Fibroblast of skin of left biceps (primary cell): Measurements from ENCODE around the gene MOK.

Experiments used
- DNase-seq, 2 experiments: peaks; one replicate each; pipeline ENCODE4 v3.0.0-alpha.2; 2013; ENCODE audit warnings: low read depth in 2 of 2

MOK gene

GRCh38 chr14:102225386-102225785, 79.6 kb downstream of the MOK start:
- DNase-seq: no peak

DNA sequence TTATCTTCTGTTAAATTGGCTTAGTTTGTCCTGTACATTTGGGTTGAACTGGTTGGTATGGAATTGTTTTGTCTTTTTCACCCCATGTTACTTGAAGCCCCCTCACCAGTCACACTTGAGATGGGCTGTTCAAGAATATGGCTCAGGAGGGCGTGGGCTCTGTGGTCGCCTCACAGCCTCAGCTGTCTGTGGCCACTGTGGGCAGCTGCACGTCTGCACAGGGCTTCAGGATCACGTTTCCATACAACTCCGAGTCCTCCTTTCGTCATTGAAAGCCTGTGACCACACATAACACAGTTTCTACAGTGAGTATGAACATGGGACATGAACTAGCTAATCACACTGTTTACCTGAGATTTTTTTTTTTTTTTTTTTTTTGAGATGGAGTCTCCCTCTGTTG, 81.3 kb downstream of the MOK start:
- no peak for DNase-seq

DNA sequence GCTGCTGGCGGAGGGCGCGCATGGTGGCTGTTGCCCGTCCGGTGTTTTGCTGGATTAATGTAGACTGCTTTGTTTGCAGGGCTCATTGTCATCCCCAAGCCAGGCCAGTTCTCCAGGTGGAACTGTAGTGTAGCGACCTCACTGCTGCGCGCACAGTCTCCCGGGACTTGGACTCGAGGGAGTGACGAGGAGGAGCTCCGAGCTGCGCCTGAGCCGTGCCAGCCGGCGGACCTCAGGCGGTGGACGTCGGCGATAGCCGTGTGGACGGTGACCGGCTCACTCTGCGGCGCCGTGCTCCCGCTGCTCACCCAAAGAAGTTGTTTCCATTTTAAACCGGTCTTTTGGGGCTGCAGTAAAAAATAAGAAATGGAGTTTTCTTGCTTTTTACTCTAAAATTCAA, 82.2 kb downstream of the MOK start:
- DNase-seq: no peak

GRCh38 chr14:102222009-102222575, 82.9 kb downstream of the MOK start:
- DNase-seq: no peak

- no peak for DNase-seq
These were observed 83.9 kb downstream of the MOK start for GRCh38 chr14:102221026-102221425.

- no peak for DNase-seq
These were observed 84.9 kb downstream of the MOK start for GRCh38 chr14:102220031-102220430.

GRCh38 chr14:102219316-102219715, 85.6 kb downstream of the MOK start:
- no peak for DNase-seq

- DNase-seq: no peak
These were observed 86.3 kb downstream of the MOK start for GRCh38 chr14:102218688-102219087.

DNA sequence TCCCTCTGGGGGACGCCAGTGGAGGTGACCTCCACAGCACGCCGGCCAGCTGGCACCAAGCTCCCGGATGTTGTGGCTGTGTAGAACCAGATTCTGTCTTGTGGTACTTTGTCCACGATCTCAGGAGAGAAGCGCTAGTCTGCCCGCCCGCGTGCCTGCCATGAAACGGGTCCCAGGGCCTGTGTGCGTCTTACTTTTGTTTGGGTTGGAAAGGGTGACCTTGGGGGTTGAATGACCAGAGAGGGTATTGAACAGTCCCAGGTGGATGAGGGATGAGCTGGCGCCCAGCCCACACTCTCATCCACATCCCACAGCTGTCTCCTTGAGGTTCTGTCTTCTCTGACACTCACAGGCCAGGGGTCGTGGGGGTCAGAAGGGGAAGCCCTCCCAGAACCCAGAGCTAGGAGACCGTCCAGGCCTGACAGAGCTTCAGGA, 87.0 kb downstream of the MOK start:
- no peak for DNase-seq

GRCh38 chr14:102217399-102217798, 87.6 kb downstream of the MOK start:
- no peak for DNase-seq

DNA sequence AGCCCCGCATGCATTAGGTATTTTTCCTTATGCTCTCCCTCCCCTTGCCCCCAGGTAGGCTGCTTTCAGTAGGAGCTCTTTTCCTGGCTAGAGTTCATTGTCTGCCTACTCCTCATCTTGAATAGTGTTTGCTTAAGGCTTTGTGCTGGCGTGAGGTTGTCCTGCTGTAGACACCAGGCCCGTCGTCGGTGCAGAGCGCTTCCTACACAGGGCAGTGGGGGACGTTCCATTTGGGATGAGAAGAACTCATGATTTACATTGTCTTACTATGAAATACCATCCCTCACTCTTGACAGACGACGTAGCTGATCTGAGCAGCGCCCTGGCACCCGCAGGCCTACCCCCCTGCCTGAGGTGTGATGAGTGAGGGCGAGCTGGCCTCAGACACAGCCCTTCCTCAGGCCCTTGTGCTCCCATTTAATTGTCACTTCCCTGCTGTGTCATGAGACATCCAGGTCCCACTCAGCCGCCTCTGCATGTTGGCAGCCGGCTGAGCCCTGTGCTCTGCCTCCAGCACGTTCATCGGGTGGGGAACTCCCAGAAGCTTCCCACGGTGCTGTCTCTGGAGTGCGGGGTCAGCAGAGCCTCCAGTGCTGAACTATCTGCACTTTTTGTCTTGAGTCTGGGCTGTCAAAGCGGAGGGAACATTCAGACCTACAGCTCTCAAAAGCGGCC, 89.3 kb downstream of the MOK start:
- no peak for DNase-seq

- DNase-seq: no peak
These were observed 89.9 kb downstream of the MOK start for GRCh38 chr14:102215071-102215470.

DNA sequence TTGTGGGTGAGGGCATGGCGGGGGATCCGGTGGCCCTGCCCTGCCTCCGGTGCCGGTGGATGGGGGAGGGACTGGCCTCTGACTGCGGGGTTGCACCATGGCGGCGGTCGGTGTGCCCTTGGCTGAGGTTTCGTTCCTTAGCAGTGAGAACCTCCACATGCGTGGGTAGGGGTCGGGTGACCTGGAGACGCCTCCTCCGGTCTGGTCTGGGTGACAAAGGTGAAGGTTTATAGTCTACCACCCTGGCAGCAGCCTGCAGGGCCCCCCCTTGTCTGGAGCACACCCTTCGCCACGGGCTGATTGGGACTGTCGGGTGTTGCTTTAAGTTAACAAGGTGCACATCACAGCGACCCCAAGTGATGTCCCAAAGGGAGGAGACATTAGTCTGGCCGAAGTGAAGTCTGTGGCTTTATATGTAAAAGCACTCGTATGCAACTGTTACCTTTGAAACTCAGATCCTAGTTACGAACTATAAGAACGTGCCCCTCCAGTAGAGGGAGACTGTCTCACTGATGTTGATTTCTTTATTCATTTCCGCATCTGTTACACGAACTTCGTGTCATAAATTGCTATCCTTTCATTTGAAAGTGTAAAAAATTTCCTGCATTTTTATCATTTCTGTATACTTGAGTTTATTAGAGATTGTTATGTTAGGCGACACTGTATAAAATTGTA, 90.8 kb downstream of the MOK start:
- DNase-seq: no peak

GRCh38 chr14:102213470-102213869, 91.5 kb downstream of the MOK start:
- no peak for DNase-seq

- DNase-seq: no peak
These were observed 92.1 kb downstream of the MOK start for GRCh38 chr14:102212845-102213244.

GRCh38 chr14:102212356-102212755, 92.6 kb downstream of the MOK start:
- no peak for DNase-seq

DNA sequence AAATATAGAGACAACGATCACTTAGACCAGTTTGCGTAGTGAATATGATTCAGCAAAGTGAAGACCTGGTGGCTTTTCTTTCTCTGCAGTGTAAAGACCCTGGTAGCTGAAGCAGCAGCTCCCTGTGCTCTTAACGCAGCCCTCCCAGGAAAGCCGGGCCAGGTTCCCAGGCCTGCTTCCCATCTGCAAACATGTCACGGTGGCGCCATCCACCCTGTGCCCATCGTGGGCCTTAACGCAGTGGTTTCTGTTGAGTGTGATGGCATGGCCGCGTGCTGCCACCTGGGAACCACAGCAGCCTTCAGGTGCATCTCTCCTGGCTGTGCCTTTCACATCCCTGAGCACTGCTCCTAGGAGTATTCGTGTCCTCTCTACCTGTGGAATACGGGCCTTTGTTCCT, 93.7 kb downstream of the MOK start:
- no peak for DNase-seq

GRCh38 chr14:102210421-102211042, 94.4 kb downstream of the MOK start:
- no peak for DNase-seq

- DNase-seq: no peak
These were observed 95.6 kb downstream of the MOK start for GRCh38 chr14:102209224-102209966.

GRCh38 chr14:102208741-102209140, 96.2 kb downstream of the MOK start:
- no peak for DNase-seq

GRCh38 chr14:102207831-102208365, 97.1 kb downstream of the MOK start:
- DNase-seq: no peak

GRCh38 chr14:102206918-102207317, 98.0 kb downstream of the MOK start:
- no peak for DNase-seq
